Fibroblast of pulmonary artery (primary cell): ENCODE results near the gene SLC13A1.
A peak's percentile ranks its signal among the peaks of the same experiment; 100 is the strongest.

Experiments used
- DNase-seq: peaks from one replicate; pipeline ENCODE4 v3.0.0-alpha.2; 2010; ENCODE audit warnings: low read depth
- H3K4me3 ChIP-seq: replicated peaks from 2 replicates; pipeline ENCODE4 v1.5.1; 2011; ENCODE audit warnings: low read depth, mild to moderate bottlenecking, control low read depth, low read length, moderate library complexity
- TF ChIP-seq, protein P1 (sequence below): IDR thresholded peaks from 2 replicates; pipeline ENCODE4 v1.5.1; 2011; ENCODE audit warnings: mild to moderate bottlenecking, control low read depth, low read length, inconsistent platforms; ENCODE audit errors: missing control alignments

Gene SLC13A1

DNA sequence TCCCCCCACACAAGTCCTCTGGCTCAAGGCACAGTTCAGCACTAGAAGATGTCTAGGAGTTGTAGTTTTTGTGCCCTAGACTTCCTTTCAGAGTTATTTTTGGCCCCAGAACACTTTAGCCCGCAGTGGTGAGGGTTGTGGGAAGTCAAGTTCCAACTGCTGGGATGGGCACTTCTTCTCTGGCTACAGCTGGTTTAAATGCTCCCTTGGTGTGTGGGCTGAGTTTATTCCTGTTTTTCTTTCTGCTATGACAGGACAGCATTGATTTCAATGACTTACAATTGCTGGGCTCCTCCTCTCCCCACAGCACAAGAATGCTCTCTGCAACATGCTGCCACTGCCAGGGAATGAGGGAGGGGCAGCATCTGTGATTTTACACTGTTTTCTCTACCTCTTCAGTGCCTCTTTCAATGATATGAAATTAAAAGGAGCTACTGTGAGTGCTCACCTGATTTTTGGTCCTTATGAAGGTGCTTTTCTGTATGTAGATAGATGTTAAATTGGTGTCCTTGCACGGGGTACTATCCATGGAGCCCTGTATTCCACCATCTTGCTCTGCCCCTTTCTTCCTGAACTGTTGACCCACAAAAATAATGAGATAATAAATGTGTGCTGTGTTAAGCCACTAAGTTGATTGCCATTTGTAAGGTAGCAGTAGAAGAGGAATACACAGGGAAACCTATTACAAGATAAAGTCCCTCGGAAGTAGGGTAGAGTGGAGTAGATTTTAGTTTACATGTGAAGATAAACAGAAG is 56.3 kb downstream of the SLC13A1 start:
- no peak overlapping the region for H3K4me3 ChIP-seq
- TF ChIP-seq, protein P1, sequence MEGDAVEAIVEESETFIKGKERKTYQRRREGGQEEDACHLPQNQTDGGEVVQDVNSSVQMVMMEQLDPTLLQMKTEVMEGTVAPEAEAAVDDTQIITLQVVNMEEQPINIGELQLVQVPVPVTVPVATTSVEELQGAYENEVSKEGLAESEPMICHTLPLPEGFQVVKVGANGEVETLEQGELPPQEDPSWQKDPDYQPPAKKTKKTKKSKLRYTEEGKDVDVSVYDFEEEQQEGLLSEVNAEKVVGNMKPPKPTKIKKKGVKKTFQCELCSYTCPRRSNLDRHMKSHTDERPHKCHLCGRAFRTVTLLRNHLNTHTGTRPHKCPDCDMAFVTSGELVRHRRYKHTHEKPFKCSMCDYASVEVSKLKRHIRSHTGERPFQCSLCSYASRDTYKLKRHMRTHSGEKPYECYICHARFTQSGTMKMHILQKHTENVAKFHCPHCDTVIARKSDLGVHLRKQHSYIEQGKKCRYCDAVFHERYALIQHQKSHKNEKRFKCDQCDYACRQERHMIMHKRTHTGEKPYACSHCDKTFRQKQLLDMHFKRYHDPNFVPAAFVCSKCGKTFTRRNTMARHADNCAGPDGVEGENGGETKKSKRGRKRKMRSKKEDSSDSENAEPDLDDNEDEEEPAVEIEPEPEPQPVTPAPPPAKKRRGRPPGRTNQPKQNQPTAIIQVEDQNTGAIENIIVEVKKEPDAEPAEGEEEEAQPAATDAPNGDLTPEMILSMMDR = no peak
- no peak for DNase-seq

- TF ChIP-seq, protein P1 = no peak
- no peak for DNase-seq
- H3K4me3 ChIP-seq = no peak overlapping the region
These were observed 59.2 kb downstream of the SLC13A1 start for GRCh38 chr7:123140561-123140960.

DNA sequence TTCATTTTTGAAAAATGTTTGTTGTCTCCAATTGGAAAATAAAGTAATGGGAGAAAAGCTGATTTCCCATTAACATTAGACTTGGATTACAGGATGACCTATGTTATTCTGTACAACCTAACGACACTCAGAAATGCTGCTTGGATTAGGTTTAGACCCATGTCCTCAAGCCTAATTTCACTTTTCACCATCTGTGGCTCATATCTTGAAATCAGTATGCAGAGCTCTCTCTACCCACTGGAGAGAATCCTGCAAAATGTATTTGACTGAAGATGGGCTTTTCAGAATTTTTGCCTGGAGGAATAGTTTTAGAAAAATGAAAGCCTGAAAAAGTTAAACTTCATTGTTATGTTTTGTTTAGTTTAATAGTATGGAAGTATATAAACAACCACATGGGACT is 63.8 kb downstream of the SLC13A1 start:
- H3K4me3 ChIP-seq = no peak overlapping the region
- DNase-seq = no peak
- TF ChIP-seq, protein P1 = no peak

- TF ChIP-seq, protein P1 = no peak
- no peak for DNase-seq
- H3K4me3 ChIP-seq = no peak overlapping the region
These were observed 65.8 kb downstream of the SLC13A1 start for GRCh38 chr7:123133924-123134323.

DNA sequence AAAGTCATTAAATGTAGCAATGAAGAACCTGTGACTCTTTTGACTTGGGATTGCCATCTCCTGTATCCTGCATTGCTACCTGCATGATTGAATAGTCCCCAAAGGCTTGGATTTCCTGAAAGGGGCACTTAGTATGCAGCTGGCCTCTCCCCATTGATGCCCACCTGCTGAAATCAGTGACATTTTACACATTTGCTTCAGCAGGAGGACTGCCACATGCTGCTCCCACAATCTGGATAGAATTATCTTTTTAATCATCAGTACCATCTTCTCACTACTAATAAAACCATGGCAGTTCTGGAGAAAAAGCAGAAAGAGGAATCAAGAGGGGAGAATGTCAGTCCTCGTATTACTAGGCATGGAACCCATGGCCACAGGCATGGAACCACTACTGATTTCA is 67.8 kb downstream of the SLC13A1 start:
- TF ChIP-seq, protein P1 = no peak
- no peak overlapping the region for H3K4me3 ChIP-seq
- no peak for DNase-seq

- DNase-seq = no peak
- TF ChIP-seq, protein P1 = no peak
- H3K4me3 ChIP-seq = no peak overlapping the region
These were observed 68.2 kb downstream of the SLC13A1 start for GRCh38 chr7:123131556-123131955.

DNA sequence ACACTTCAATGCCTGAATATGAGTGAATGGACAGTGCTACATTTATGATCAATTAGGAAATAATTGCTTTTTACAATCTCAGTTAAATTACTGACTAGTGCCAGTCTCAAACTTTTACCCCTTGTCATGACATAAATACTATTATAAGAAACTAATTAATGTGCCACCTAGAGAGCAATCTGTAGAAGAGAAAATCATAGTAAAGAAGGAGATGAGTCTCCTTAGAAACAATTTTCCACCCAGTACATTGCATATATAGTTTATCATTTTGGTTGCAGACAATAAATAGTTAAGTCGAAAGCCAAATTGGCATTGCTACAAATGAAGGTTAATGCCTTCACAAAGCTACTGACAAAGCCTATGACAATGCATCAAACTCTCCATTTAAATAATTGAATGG is 68.6 kb downstream of the SLC13A1 start:
- H3K4me3 ChIP-seq = no peak overlapping the region
- TF ChIP-seq, protein P1 = peak; percentile 19
- no peak for DNase-seq
